COLO829 (cell line): ENCODE measurements around the gene CLIC4.
"Not testable (repeated sequence)": the region's sequence is repeated elsewhere in the genome, so short reads cannot be mapped to it uniquely, and the experiment has no call there.

Experiments
- DNase-seq: peaks from one replicate; pipeline ENCODE4 v3.0.0; 2012; ENCODE audit warnings: low spot score

Gene CLIC4

GRCh38 chr1:24775348-24775747 lies 30.1 kb downstream of the CLIC4 start:
- no peak for DNase-seq

GRCh38 chr1:24775916-24776315 lies 30.7 kb downstream of the CLIC4 start:
- DNase-seq, result no peak

GRCh38 chr1:24776821-24777220 lies 31.6 kb downstream of the CLIC4 start:
- DNase-seq, result no peak

- no peak for DNase-seq
Observed at GRCh38 chr1:24778141-24778540, 32.9 kb downstream of the CLIC4 start.

- DNase-seq, result not testable (repeated sequence)
Observed at GRCh38 chr1:24779199-24779598, 34.0 kb downstream of the CLIC4 start.

GRCh38 chr1:24779689-24780464 lies 34.6 kb downstream of the CLIC4 start:
- DNase-seq, result no peak

- DNase-seq, result not testable (repeated sequence)
Observed at GRCh38 chr1:24780626-24781025, 35.4 kb downstream of the CLIC4 start.

GRCh38 chr1:24782689-24783088 lies 37.4 kb downstream of the CLIC4 start:
- no peak for DNase-seq

- no peak for DNase-seq
Observed at GRCh38 chr1:24783713-24784112, 38.5 kb downstream of the CLIC4 start.

- no peak for DNase-seq
Observed at GRCh38 chr1:24786191-24786590, 40.9 kb downstream of the CLIC4 start.

GRCh38 chr1:24790490-24790889 lies 45.2 kb downstream of the CLIC4 start:
- DNase-seq, result no peak

GRCh38 chr1:24793447-24794129 lies 48.3 kb downstream of the CLIC4 start:
- no peak for DNase-seq

- not testable (repeated sequence) for DNase-seq
Observed at GRCh38 chr1:24794130-24794502, 48.9 kb downstream of the CLIC4 start.

GRCh38 chr1:24795236-24795635 lies 50.0 kb downstream of the CLIC4 start:
- no peak for DNase-seq

- DNase-seq, result no peak
Observed at GRCh38 chr1:24796524-24796923, 51.3 kb downstream of the CLIC4 start.

- not testable (repeated sequence) for DNase-seq
Observed at GRCh38 chr1:24799242-24799641, 54.0 kb downstream of the CLIC4 start.

- no peak for DNase-seq
Observed at GRCh38 chr1:24801176-24801575, 55.9 kb downstream of the CLIC4 start.

GRCh38 chr1:24803220-24803619 lies 58.0 kb downstream of the CLIC4 start:
- DNase-seq, result peak; percentile 25

- no peak for DNase-seq
Observed at GRCh38 chr1:24803987-24804530, 58.8 kb downstream of the CLIC4 start.

- DNase-seq, result no peak
Observed at GRCh38 chr1:24805534-24806301, 60.5 kb downstream of the CLIC4 start.

- no peak for DNase-seq
Observed at GRCh38 chr1:24806588-24806987, 61.3 kb downstream of the CLIC4 start.

GRCh38 chr1:24811494-24811893 lies 66.2 kb downstream of the CLIC4 start:
- DNase-seq, result not testable (repeated sequence)

GRCh38 chr1:24820221-24820620 lies 75.0 kb downstream of the CLIC4 start:
- not testable (repeated sequence) for DNase-seq
